ENCODE results near the gene MACF1.

- TF ChIP-seq EZH2 (optimal IDR thresholded peaks at IDR 0.05; ENCODE audit: low read depth, low read length) (no peak), EZH2phosphoT487 (IDR thresholded peaks at IDR 0.05; ENCODE audit: low read length) (no peak)
- TF ChIP-seq, protein P1, sequence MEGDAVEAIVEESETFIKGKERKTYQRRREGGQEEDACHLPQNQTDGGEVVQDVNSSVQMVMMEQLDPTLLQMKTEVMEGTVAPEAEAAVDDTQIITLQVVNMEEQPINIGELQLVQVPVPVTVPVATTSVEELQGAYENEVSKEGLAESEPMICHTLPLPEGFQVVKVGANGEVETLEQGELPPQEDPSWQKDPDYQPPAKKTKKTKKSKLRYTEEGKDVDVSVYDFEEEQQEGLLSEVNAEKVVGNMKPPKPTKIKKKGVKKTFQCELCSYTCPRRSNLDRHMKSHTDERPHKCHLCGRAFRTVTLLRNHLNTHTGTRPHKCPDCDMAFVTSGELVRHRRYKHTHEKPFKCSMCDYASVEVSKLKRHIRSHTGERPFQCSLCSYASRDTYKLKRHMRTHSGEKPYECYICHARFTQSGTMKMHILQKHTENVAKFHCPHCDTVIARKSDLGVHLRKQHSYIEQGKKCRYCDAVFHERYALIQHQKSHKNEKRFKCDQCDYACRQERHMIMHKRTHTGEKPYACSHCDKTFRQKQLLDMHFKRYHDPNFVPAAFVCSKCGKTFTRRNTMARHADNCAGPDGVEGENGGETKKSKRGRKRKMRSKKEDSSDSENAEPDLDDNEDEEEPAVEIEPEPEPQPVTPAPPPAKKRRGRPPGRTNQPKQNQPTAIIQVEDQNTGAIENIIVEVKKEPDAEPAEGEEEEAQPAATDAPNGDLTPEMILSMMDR (IDR thresholded peaks at IDR 0.05; ENCODE audit: low read length): no peak
These were observed 246.6 kb downstream of the MACF1 start for GRCh38 chr1:39450956-39451606.
